K562 (cell line): ENCODE measurements around the gene SYT1. TPM values are rescaled to one million over a fixed set of nuclear protein-coding genes. Genes with fewer than 3 reads are reported as not detected.

Source experiments
- ATAC-seq: fragments of 200-7000 bp; cut with Tn5 transposase; 3 replicates; pipeline ENCODE4 v1.9.1; 2020; ENCODE audit warnings: moderate library complexity
- BruUV-seq: library from RNA; stranded (reverse); fragments of 400-500 nt; replicated peaks from 2 replicates; lab custom pipeline; 2021; lab: Mats Ljungman, UMichigan
- CTCF ChIA-PET: fragments of 300-600 bp; formaldehyde crosslinking; extraction: SDS; loops from one replicate; lab custom pipeline; 2021; ENCODE audit warnings: low intra/inter-chr PET ratio; lab: Yijun Ruan, JAX
- POLR2A ChIA-PET: fragments of 300-600, 350-650 bp; sonication (Branson Sonifier 250); formaldehyde crosslinking; extraction: SDS; loops from one replicate; lab custom pipeline; 2021; ENCODE audit warnings: antibody characterized with exemption, inconsistent platforms; lab: Yijun Ruan, JAX
- DNase-seq, 4 experiments: peaks; one replicate each; pipeline versions ENCODE4 v3.0.0 to v3.0.0-alpha.2; 2011 to 2018; ENCODE audit warnings: low spot score in 3 of 4, mixed read lengths in 3 of 4; ENCODE audit errors: extremely low read depth in 1 of 4
- FAIRE-seq: peaks from 2 replicates; lab custom pipeline; 2011; peaks lifted over from hg19 to GRCh38; lab: Jason Lieb, UNC
- H2AFZ ChIP-seq: 2 replicates; pipeline ENCODE4 v1.6.0; 2011; ENCODE audit warnings: low read depth, low read length, control low read depth, inconsistent platforms
- H3K27ac ChIP-seq: fragments of 200-600 bp; 3 replicates; pipeline ENCODE4 v1.8.0; 2011; ENCODE audit warnings: low read depth, mild to moderate bottlenecking, control low read depth, inconsistent platforms, low read length, moderate library complexity, mixed read lengths; ENCODE audit errors: extremely low read depth
- H3K27me3 ChIP-seq, 2 experiments: fragments of 300-600 bp in 1 of 2; 2 replicates in 1 of 2; 3 replicates in 1 of 2; pipeline versions ENCODE4 v1.6.0 to v1.8.0; 2011; ENCODE audit warnings: inconsistent platforms in 2 of 2, low read length in 2 of 2, mild to moderate bottlenecking in 1 of 2, mixed read lengths in 1 of 2, moderate library complexity in 1 of 2; ENCODE audit not compliant: control insufficient read depth in 2 of 2, insufficient read depth in 2 of 2
- H3K36me3 ChIP-seq: fragments of 300-600 bp; 3 replicates; pipeline ENCODE4 v1.8.0; 2011; ENCODE audit warnings: mild to moderate bottlenecking, low read length, inconsistent platforms; ENCODE audit not compliant: control insufficient read depth, insufficient read depth
- H3K4me1 ChIP-seq, 2 experiments: fragments of 200-600 bp in 1 of 2; replicated peaks in 1 of 2; 2 replicates in 1 of 2; 3 replicates in 1 of 2; pipeline versions ENCODE4 v1.5.1 to v1.8.0; 2011; ENCODE audit warnings: inconsistent platforms in 2 of 2, low read length in 2 of 2, mild to moderate bottlenecking in 1 of 2, mixed read lengths in 1 of 2, moderate library complexity in 1 of 2; ENCODE audit not compliant: control insufficient read depth in 2 of 2, insufficient read depth in 2 of 2
- H3K4me2 ChIP-seq: 2 replicates; pipeline ENCODE4 v1.6.1; 2011; ENCODE audit warnings: low read length, control low read depth, inconsistent platforms, mixed read lengths; ENCODE audit not compliant: insufficient read depth
- H3K4me3 ChIP-seq: fragments of 200-600 bp; sonication (generic), shearing (Covaris generic); 2 replicates; pipeline ENCODE4 v1.5.1; 2016; ENCODE audit warnings: control low read depth, inconsistent platforms
- H3K79me2 ChIP-seq: fragments of 200-600 bp; 3 replicates; pipeline ENCODE4 v1.8.0; 2011; ENCODE audit warnings: low read length, inconsistent platforms; ENCODE audit not compliant: control insufficient read depth, insufficient read depth
- H3K9ac ChIP-seq, 2 experiments: 2 replicates each; pipeline versions ENCODE4 v1.6.0 to v1.6.1; 2011; ENCODE audit warnings: low read depth in 2 of 2, low read length in 2 of 2, control low read depth in 1 of 2, inconsistent platforms in 1 of 2, mild to moderate bottlenecking in 1 of 2, mixed read lengths in 1 of 2; ENCODE audit not compliant: insufficient read depth in 1 of 2
- H3K9me1 ChIP-seq: one replicate; pipeline ENCODE4 v1.6.0; 2011; ENCODE audit warnings: inconsistent platforms, mild to moderate bottlenecking, low read length, moderate library complexity; ENCODE audit not compliant: control insufficient read depth, insufficient read depth
- H3K9me3 ChIP-seq: replicated peaks from 2 replicates; pipeline ENCODE4 v1.5.1; 2011; ENCODE audit warnings: low read depth, low read length, inconsistent platforms; ENCODE audit not compliant: control insufficient read depth, insufficient read depth
- H4K20me1 ChIP-seq: replicated peaks from 2 replicates; pipeline ENCODE4 v1.6.1; 2011; ENCODE audit warnings: low read length, inconsistent platforms, mixed read lengths; ENCODE audit not compliant: control insufficient read depth, insufficient read depth
- BRF1 ChIP-seq: IDR thresholded peaks from 3 replicates; pipeline ENCODE4 v1.6.1; 2011; ENCODE audit warnings: borderline replicate concordance, mild to moderate bottlenecking; ENCODE audit not compliant: insufficient read length; ENCODE audit errors: extremely low read depth
- CEBPG ChIP-seq, 3 experiments: fragments of 200-800 bp in 1 of 3; sonication (Bioruptor generic) in 1 of 3; sonication (generic) in 1 of 3; formaldehyde crosslinking in 1 of 3; IDR thresholded peaks in 2 of 3; conservative IDR thresholded peaks in 1 of 3; 2 replicates each; pipeline versions ENCODE4 v1.6.1 to v1.8.0; 2016 to 2022; ENCODE audit warnings: missing compliant biosample characterization in 2 of 3, missing genetic modification characterization in 2 of 3, mild to moderate bottlenecking in 1 of 3, missing genetic modification reagents in 1 of 3
- CLOCK ChIP-seq: fragments of 250-450 bp; sonication (Bioruptor Pico); IDR thresholded peaks from 2 replicates; pipeline ENCODE4 v1.4.0; 2020; ENCODE audit warnings: mild to moderate bottlenecking, moderate library complexity, borderline replicate concordance
- ILF3 ChIP-seq: fragments of 450-650 bp; IDR thresholded peaks from 2 replicates; pipeline ENCODE4 v1.6.1; 2018; ENCODE audit warnings: antibody characterized with exemption, mild to moderate bottlenecking, moderate library complexity, borderline replicate concordance
- MEF2D ChIP-seq: conservative IDR thresholded peaks from 2 replicates; pipeline ENCODE4 v1.6.1; 2016; ENCODE audit warnings: low read depth, missing genetic modification characterization, missing compliant biosample characterization
- MYNN ChIP-seq, 2 experiments: sonication (generic); formaldehyde crosslinking in 1 of 2; IDR thresholded peaks; 2 replicates each; pipeline versions ENCODE4 v1.5.0 to v1.6.1; 2016 to 2020; ENCODE audit warnings: antibody characterized with exemption in 1 of 2, missing genetic modification reagents in 1 of 2
- NFIX ChIP-seq: fragments of 250-450 bp; sonication (Bioruptor Pico); IDR thresholded peaks from 2 replicates; pipeline ENCODE4 v1.4.0; 2020; ENCODE audit warnings: low read depth, mild to moderate bottlenecking, moderate library complexity
- PHTF2 ChIP-seq: fragments of 250-450 bp; sonication (Bioruptor Pico); IDR thresholded peaks from 2 replicates; pipeline ENCODE4 v1.5.0; 2021; ENCODE audit warnings: mild to moderate bottlenecking
- POLR3G ChIP-seq: IDR thresholded peaks from 2 replicates; pipeline ENCODE4 v1.6.1; 2011; ENCODE audit not compliant: insufficient read length, insufficient replicate concordance; ENCODE audit errors: extremely low read depth
- RBM22 ChIP-seq: fragments of 200-400 bp; formaldehyde crosslinking; IDR thresholded peaks from 2 replicates; pipeline ENCODE4 v1.6.1; 2018; ENCODE audit warnings: low read length, low read depth; ENCODE audit not compliant: poor library complexity, severe bottlenecking
- SIN3B ChIP-seq: fragments of 450-650 bp; IDR thresholded peaks from 2 replicates; pipeline ENCODE4 v1.6.1; 2017; ENCODE audit warnings: low read depth, mild to moderate bottlenecking, moderate library complexity
- ZBTB43 ChIP-seq: sonication (generic); formaldehyde crosslinking; IDR thresholded peaks from 2 replicates; pipeline ENCODE4 v1.8.0; 2023; ENCODE audit warnings: mild to moderate bottlenecking, missing genetic modification reagents
- ZFP91 ChIP-seq: sonication (generic); formaldehyde crosslinking; IDR thresholded peaks from 2 replicates; pipeline ENCODE4 v1.8.0; 2022; ENCODE audit warnings: mild to moderate bottlenecking, missing genetic modification reagents
- WGBS: fragments of 100-300 bp; shearing (Covaris generic); methylation state at CpG from one replicate; pipeline ENCODE4 v1.1.6; 2016; ENCODE audit warnings: low coverage, mixed read lengths; ENCODE audit not compliant: insufficient coverage; ENCODE audit errors: missing lambda C conversion rate; 5-methylcytosine and 5-hydroxymethylcytosine counted together
- in situ Hi-C: fragments of 300-500 bp; cut with MboI; formaldehyde crosslinking; loops from 4 replicates; pipeline ENCODE4 v1.15.0; 2018; ENCODE audit warnings: inconsistent platforms, mixed read lengths
- intact Hi-C: fragments of 100-400 bp; cut with micrococcal nuclease; formaldehyde crosslinking; loops from 2 replicates; pipeline ENCODE4 v1.14.2; 2022
- polyA plus RNA-seq, 8 experiments: library from polyadenylated mRNA; depleted of rRNA in 4 of 8; stranded (reverse) in 5 of 8; unstranded in 3 of 8; fragments of >200 nt; fragmentation: Nextera tagmentation in 2 of 8; fragmentation: Illumina TruSeq in 1 of 8; extraction: Ambion mirVana in 2 of 8; extraction: Trizol in 1 of 8; gene quantifications; 2 replicates each; pipeline versions ENCODE4 v1.2.1 to v1.2.3, GENCODE V29; 2011 to 2014; ENCODE audit warnings: inconsistent platforms in 1 of 8, missing spikeins in 1 of 8
- total RNA-seq, 7 experiments: library from RNA; depleted of rRNA in 6 of 7; stranded (reverse); fragments of >200 nt in 6 of 7; fragmentation: Illumina TruSeq in 2 of 7; extraction: Trizol in 2 of 7; gene quantifications; 2 replicates each; pipeline versions ENCODE4 v1.2.1 to v1.2.3, GENCODE V29; 2011 to 2021; ENCODE audit warnings: low replicate concordance in 1 of 7

SYT1 gene
- total and polyA plus RNA-seq, 9 of the 15 experiments (the other 6 are each of a cell fraction or from before 2014, with no cell fraction given) = 0.03 to 0.13 (median 0.07) TPM; not detected in 4

- TF ChIP-seq CLOCK = no peak
- no peak for TF ChIP-seq ZFP91 (CRISPR knock-in tag)
- no peak for TF ChIP-seq MEF2D (tag)
Measured at GRCh38 chr12:79053394-79053793, 188.8 kb downstream of the SYT1 start (continued).

- ATAC-seq (no peak), DNase-seq (no peak), FAIRE-seq (no peak)
- H3K79me2 ChIP-seq = no peaks in the 10 kb centered on the region
- no peaks in the 10 kb centered on the region for H4K20me1 ChIP-seq
- 0% methylated on average over 3 of the region's 3 CpGs for WGBS
- no peak overlapping the region for H3K4me2 ChIP-seq
- H3K4me1 ChIP-seq = no peaks in the 10 kb centered on the region
- no peaks in the 10 kb centered on the region for H3K9me3 ChIP-seq
- in situ Hi-C loops (no loop called here), intact Hi-C loops (no loop called here)
- H3K36me3 ChIP-seq = no peaks in the 10 kb centered on the region
- no peaks in the 10 kb centered on the region for H3K9me1 ChIP-seq
- no peaks in the 10 kb centered on the region for H3K27me3 ChIP-seq
- CTCF ChIA-PET = no interaction called here
- POLR2A ChIA-PET = no interaction called here
- BruUV-seq = no TSS peak
- no peak overlapping the region for H3K4me3 ChIP-seq
- H3K9ac ChIP-seq = no peak overlapping the region
- no peak overlapping the region for H2AFZ ChIP-seq
- H3K27ac ChIP-seq = no peak overlapping the region
- TF ChIP-seq ZBTB43 (CRISPR knock-in tag) (no peak), CEBPG (CRISPR knock-in tag; IDR thresholded peaks at IDR 0.05) (no peak), CEBPG (tag; conservative IDR thresholded peaks at IDR 0.05 in 1 of 2, IDR thresholded peaks at IDR 0.05 in 1 of 2) (no peak), MYNN (IDR thresholded peaks at IDR 0.05) (no peak), MYNN (CRISPR knock-in tag; IDR thresholded peaks at IDR 0.05) (no peak), SIN3B (no peak), RBM22 (no peak), ILF3 (no peak), BRF1 (no peak), PHTF2 (CRISPR knock-in tag) (no peak), NFIX (no peak), POLR3G (no peak)
Measured at GRCh38 chr12:79055926-79056674, 191.5 kb downstream of the SYT1 start.
